Ovary (tissue), 3 donors: ENCODE data around the gene RB1.

Source experiments
- POLR2A ChIP-seq: fragments of 450-650 bp; IDR thresholded peaks from one replicate; pipeline ENCODE4 v1.6.1; 2017; ENCODE audit warnings: antibody characterized with exemption, mild to moderate bottlenecking, moderate library complexity
- TF ChIP-seq, protein P1 (sequence below), 3 donors: fragments of 450-650 bp in 2 of 3; fragments of 200-600 bp in 1 of 3; IDR thresholded peaks; one replicate each; pipeline versions ENCODE4 v1.5.1 to v1.8.0; 2016 to 2022; ENCODE audit warnings: antibody characterized with exemption in 3 of 3, mild to moderate bottlenecking in 1 of 3
- donor health status: DM: no; HTN: no; CAD: no.

DNA sequence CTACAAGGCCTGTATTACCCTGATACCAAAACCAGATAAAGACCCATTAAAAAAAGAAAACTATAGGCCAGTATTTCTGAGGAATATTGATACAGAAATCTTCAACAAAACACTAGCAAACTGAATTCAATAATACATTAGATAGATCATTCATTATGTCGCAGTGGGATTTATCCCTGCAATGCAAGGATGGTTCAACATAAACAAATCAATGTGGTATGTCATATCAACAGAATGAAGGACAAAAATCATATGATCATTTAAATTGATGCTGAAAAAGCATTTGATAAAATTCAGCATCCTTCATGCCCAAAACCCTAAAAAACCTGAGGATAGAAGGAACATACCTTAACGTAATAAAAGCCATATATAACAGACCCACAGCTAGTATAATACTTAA is 50.0 kb downstream of the RB1 start:
- no peak for TF ChIP-seq POLR2A
- TF ChIP-seq, protein P1, sequence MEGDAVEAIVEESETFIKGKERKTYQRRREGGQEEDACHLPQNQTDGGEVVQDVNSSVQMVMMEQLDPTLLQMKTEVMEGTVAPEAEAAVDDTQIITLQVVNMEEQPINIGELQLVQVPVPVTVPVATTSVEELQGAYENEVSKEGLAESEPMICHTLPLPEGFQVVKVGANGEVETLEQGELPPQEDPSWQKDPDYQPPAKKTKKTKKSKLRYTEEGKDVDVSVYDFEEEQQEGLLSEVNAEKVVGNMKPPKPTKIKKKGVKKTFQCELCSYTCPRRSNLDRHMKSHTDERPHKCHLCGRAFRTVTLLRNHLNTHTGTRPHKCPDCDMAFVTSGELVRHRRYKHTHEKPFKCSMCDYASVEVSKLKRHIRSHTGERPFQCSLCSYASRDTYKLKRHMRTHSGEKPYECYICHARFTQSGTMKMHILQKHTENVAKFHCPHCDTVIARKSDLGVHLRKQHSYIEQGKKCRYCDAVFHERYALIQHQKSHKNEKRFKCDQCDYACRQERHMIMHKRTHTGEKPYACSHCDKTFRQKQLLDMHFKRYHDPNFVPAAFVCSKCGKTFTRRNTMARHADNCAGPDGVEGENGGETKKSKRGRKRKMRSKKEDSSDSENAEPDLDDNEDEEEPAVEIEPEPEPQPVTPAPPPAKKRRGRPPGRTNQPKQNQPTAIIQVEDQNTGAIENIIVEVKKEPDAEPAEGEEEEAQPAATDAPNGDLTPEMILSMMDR (IDR thresholded peaks at IDR 0.05), result no peak
